Iris pigment epithelial cell (primary cell): ENCODE results near the gene LTBP4.
"Not testable (repeated sequence)": the region's sequence is repeated elsewhere in the genome, so short reads cannot be mapped to it uniquely, and the experiment has no call there.

Source experiments
- DNase-seq: peaks from one replicate; pipeline ENCODE4 v3.0.0-alpha.2; 2011; ENCODE audit warnings: low read depth

LTBP4 gene

GRCh38 chr19:40575326-40575725, 25.8 kb upstream of the LTBP4 start:
- no peak for DNase-seq

- DNase-seq, result no peak
These were observed 25.0 kb upstream of the LTBP4 start for GRCh38 chr19:40576151-40576584.

GRCh38 chr19:40576585-40577451, 24.4 kb upstream of the LTBP4 start, which contains the start of gene SHKBP1:
Gene SHKBP1 (plus strand): TSS chr19:40576873. CDS start chr19:40576900, 27 bp downstream.
- peak; percentile 93 for DNase-seq

GRCh38 chr19:40578442-40578908, 22.7 kb upstream of the LTBP4 start:
- peak; percentile 24 for DNase-seq

GRCh38 chr19:40580619-40581018, 20.6 kb upstream of the LTBP4 start:
- no peak for DNase-seq

GRCh38 chr19:40581531-40581930, 19.6 kb upstream of the LTBP4 start:
- DNase-seq, result no peak

- no peak for DNase-seq
These were observed 18.7 kb upstream of the LTBP4 start for GRCh38 chr19:40582467-40582866.

GRCh38 chr19:40583283-40583682, 17.9 kb upstream of the LTBP4 start:
- DNase-seq, result no peak

GRCh38 chr19:40584007-40584406, 17.2 kb upstream of the LTBP4 start:
- DNase-seq, result peak; percentile 52

GRCh38 chr19:40585241-40585981, 15.8 kb upstream of the LTBP4 start:
- DNase-seq, result peak; percentile 80

- no peak for DNase-seq
These were observed 15.2 kb upstream of the LTBP4 start for GRCh38 chr19:40585982-40586422.

GRCh38 chr19:40586611-40587010, 14.6 kb upstream of the LTBP4 start:
- DNase-seq, result no peak

GRCh38 chr19:40588110-40588854, 12.9 kb upstream of the LTBP4 start:
- peak; percentile 61 for DNase-seq

GRCh38 chr19:40588926-40589569, 12.1 kb upstream of the LTBP4 start:
- DNase-seq, result no peak

- no peak for DNase-seq
These were observed 11.4 kb upstream of the LTBP4 start for GRCh38 chr19:40589591-40590429.

GRCh38 chr19:40590464-40591265, 10.5 kb upstream of the LTBP4 start:
- no peak for DNase-seq

GRCh38 chr19:40591724-40592123, 9.4 kb upstream of the LTBP4 start:
- not testable (repeated sequence) for DNase-seq

- DNase-seq, result peak; percentile 90
These were observed 9.0 kb upstream of the LTBP4 start for GRCh38 chr19:40592170-40592569.

- DNase-seq, result no peak
These were observed 6.9 kb upstream of the LTBP4 start for GRCh38 chr19:40594255-40594654.

- peak; percentile 64 for DNase-seq
These were observed 6.5 kb upstream of the LTBP4 start for GRCh38 chr19:40594657-40595091.
